GOT3 (cell line): Measurements from ENCODE around the gene CD28.
"Not testable (repeated sequence)": the region's sequence is repeated elsewhere in the genome, so short reads cannot be mapped to it uniquely, and the experiment has no call there.

Source experiments
- DNase-seq: peaks from one replicate; lab custom pipeline; 2025; ENCODE audit warnings: mixed read lengths; lab: John Stamatoyannopoulos, UW

The CD28 gene

DNA sequence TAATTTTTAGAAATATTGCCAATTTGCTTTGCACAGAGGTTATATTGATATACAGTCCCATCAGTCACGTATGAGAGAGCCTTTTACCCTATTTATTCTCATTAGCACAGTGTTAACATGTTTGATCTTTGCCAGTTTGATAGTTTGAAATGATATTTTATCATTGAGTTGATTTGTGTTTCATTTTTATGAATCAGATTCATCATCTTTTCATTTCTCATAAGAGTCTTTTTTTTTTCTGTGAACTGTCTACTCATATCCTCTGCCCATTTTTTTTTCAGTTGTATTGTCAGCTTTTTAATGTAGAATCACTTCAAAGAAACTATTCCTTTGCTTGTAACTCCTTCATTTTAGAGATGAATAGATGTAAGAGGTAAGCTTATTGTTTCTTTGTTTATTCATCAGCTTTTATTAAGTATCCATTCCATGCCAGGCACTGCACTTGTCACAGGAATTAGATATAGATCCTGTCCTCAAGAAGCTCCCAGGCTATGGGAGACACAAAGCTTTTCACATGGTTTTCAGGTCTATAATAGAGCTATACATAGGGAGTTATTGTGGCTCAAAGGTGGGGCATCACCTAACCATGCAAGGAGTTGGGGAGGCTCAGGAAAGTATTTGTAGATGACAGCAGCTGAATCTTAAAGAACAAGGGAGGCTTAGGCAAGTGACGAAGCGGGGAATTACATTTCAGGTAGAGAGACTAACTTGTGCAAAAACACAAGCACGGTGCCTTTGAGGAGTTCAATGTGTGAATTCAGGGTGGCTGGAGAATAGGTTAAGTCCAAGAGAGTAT lies 42.1 kb downstream of the CD28 start:
- DNase-seq: no peak

DNA sequence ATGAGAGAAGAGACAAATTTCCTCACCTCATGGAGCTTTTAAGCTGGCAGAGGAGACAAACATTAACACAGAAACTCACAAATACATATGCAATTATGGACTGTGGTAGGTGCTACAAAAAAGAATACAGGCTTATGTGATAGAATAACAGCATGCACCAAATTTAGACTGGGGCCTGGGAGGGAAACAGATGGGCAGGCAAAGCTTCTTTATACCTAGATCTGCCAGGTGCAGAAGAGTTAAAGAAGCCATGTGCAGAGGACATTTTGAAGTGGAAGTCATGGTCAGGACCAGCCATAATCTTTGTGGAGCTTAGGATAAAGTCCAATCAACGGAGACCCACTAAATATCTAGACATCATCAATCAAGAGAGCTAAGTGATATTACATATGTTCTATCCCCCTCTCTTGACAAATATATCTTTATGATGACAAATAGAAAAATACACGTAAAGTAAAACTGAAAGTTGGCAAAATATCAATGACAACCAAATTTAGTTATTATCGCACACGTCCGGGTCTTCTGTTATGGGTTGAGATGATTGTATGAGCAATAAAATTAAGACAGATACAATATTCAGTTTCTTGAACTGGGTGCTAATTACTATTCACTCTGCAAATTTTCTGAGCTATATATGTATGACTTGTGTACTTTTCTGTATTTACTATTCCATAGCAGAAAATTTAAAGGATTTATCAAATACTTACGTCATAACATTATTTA lies 44.1 kb downstream of the CD28 start:
- no peak for DNase-seq

DNA sequence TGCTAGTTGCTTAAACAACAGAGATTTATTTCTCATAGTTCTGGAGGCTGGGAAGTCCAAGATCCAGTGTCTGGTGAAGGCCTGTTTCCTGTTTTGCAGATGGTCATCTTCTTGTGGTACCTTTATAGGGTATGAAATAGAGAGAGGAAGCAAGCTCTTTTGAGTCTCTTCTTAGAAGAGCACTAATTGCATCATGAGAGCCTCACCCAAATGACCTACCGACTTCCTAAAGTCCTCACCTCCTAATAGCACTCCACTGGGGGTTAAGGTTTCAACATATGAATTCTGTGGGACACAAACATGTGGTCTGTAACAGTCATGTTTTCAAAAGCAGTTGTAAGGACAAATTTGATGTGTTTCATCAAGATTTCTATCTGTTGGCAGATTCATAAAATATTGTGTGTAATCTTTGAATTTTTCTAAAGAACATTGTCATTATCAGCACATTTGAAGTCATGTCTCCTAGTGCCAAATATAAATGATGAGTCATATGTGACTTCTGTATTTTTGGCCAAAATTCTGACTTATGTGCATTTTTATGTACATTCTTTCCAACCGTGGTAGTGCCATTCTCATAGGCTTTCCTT lies 45.3 kb downstream of the CD28 start:
- DNase-seq: no peak

DNA sequence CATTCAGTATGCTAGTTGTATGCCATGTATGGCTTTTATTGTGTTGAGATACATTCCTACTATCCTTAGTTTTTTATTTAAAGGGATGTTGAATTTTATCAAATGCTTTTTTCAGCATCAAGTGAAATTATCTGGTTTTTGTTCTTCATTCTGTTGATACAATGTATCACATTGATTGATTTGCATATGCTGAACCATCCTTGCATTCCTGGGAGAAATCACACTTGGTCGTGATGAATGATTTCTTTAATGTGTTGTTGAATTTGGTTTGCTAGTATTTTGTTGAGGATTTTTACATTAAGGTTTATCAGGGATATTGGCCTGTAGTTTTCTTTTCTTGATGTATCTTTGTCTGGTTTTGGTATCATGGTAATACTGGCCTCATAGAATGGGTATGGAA lies 49.7 kb downstream of the CD28 start:
- no peak for DNase-seq

DNA sequence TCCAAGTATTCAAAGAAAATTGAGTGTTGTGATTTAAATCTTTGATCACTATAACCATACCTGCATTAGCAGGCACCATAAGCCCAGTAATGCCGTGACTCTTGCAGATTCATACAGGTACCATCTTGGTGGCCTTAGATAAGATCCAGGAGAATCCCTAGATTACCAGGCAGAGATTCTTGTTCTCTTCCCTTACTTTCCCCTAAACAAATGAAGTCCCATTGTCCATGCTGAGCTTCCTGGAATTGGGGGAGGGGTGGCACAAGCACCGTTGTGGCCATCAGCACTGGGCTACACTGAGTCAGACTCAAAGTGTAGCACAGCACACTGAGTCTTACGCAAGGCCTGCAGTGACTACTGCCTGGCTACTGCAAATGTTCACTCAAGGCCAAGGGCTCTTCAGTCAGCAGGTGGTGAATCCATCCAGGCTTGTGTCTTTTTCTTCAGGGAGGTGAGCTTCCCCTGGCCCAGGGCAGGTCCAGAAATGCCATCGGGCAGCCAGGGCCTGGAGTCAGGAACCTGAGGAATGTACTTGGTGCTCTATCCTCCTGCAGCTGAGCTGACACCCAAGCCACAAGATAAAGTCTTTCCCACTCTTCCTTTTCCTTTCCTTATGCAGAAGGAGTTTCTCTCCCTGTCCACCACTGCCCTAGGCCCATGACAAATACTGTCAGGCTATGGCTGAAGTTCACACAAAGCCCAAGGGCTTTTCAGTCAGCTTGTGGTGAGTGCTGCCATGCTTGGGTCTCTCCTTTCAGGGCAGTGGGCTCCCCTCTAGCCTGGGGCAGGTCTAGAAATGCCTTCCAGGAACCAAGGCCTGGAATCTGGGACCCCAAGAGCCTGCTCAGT lies 52.6 kb downstream of the CD28 start:
- DNase-seq: no peak

DNA sequence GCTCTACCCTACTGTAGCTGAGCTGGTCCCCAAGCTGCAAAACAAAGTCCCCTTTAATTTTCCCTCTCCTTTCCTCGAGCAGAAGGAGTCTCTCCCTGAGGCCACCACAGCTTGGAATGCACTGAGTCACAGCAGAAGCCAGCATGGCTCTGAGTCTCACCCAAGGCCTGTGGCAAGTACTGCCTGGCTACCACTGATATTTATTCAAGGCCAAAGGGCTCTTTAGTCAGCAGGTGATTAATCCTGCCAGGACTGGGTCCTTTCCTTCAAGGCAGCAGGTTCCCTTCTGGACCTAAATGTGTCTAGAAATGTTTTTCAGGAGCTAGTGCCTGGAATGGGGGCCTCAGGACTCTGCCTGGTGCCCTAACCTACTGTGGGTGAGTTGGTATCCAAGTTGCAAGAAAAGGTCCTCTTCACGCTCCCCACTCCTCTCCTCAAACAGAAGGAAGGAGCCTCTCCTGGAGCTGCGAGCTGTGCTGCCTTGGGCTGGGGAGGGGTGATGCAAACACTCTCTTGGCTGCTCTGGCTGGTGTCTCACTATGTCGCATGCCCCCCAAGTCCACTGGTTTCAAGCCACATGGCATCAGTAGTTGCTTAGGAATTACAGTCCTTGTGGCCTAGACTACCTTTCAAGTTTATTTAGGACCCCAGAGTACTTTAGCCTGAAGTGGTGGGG lies 53.4 kb downstream of the CD28 start:
- DNase-seq: peak; percentile 28

DNA sequence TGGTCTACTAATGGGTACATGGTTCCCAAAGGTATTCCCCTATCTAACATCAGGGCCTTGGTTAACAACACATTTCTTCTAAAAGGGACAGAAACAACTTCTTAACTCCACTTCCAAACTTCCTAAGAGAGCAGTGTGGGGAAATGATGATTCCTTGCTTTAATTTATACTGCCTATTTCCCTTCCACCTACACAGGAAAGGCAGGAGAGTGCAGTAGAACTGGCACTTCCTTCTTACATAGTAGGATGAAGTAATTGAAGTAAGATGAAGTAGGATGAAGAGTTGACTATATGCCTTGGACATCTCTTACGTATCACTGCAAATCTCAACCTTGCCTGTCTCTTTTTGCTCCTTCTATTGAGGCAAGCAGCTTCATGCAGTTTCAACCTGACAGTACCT lies 54.7 kb downstream of the CD28 start:
- DNase-seq: no peak

DNA sequence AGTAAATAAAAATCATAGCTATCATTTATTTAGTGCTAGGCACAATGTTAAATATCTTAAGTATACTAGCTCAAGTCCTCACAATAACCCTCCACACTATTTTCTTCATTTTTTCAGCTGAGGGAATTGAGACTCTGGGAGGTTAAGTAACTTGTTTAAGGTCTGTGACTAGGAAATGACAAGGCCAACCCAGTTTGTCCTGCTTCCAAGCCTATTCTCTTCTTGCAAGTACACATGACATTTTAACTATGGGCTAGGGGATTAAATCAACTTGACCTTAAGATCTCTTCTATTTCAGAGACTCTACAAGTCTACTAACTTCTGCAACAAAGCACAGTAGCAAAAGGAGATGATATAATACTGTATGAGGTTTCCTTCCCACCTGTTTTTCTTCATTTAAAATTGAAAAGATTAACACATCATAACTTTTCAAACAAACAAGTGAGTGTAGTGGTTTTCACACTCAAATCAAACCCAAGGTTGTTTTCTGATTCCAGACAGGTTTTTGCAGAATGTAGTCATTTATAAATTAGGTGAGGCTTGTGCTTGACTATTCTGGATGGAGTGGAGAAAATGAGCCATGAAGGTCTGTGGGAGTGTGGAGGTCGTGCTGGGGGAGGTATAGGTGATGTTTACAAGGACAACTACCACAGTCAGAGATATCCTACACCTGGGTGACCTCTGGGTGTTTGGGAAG lies 57.0 kb downstream of the CD28 start:
- DNase-seq: no peak

DNA sequence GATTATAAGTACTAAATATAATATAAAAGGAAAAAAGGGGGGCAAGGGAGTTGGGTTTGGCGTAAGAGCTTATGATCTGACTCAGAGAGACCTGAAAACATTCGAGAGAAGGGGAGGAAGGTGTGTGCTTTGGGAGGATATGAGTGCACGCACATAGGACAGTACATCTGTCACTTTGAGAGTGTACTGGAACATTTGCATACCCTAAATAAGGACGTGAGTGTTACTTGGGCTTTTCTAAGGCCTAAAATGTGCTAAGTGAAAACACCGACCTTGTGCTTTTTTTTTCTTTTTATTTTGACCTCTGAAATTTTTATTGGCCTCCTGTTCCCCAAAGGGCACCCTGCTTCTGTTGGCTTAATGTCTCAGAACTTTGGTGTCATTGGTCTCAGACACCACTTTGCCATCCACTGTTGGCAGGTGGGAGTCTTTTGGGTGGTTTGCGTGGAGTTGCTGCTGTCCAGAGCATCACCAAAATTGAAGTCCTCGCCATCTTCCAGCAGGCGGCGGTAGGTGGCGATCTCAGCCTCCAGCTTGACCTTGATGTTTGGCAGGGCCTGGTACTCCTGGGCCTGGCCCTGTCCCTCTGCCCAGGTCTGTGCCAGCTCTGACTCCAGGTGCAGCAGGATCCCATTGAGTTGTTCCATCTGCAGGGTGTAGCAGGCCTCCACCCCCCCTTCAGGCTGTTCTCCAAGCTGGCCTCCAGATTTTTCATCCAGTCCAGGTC lies 57.7 kb downstream of the CD28 start:
- DNase-seq: no peak

DNA sequence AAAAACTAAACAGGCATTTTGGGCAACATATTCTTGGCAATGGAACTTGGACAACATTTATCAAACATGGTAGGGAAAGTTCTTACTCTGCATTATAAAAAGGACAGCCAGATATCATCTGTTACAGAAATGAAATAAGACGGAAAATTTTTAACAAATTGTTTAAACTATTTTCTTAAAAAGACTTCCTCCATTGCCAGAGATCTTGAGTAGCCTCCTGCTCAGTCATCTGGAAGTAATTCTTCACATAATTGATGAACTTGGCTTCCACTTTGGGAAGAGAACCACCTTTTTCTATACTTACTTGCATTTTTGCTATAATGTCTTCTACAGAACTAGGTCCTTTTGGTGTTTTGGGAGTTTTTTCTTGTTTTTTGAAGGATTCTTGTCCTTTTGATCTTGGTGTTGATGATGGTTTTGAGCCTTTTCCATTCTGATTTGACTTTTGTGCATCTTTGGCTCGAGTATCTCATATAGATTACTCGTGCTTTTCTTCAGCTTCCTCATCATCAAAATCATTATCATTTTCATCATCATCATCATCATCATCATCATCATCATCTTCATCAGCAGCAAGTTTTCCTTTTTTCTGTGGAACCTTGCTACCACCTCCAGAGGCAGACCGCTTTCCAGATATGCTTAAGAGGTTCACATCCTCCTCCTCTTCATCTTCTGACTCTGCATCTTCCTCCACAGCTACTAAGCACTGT lies 66.2 kb downstream of the CD28 start:
- DNase-seq: no peak

DNA sequence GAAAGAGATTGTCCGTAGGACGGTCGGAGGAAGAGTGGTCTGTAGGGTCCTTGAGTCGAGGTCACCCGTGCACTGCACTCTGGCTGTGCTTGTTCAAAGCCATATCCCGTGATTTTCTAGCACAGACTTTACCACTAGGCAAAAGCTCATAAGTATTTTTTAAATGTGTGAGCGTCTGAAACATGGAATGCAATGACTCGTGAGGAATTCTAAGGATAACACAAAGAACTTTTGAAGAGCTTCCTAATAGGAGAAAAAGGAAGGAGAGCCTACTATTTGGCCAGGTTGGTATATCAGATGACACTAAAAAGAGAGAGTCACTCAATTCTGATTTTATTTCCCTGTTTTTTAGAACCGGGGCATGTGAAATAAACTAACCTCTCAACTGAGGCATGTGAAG lies 68.3 kb downstream of the CD28 start:
- no peak for DNase-seq

DNA sequence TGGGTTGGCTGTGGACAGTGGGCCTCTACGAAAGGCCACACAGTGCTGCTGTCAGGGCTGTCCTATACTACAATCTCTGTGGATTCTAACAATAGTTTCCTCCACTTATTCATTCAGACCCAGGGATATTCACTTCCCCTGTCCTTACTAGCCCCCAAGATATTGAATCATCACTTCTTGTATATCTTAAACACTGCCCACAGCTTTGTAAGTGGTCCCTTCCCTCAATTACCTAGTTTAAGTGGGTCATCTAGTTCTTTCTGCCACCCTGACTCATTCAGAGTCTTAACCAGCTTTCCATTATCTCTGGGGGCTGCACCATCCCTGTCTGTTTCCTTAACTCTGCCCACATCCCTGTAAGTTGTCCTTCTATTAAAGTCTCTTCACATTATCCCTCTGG lies 69.2 kb downstream of the CD28 start:
- no peak for DNase-seq

DNA sequence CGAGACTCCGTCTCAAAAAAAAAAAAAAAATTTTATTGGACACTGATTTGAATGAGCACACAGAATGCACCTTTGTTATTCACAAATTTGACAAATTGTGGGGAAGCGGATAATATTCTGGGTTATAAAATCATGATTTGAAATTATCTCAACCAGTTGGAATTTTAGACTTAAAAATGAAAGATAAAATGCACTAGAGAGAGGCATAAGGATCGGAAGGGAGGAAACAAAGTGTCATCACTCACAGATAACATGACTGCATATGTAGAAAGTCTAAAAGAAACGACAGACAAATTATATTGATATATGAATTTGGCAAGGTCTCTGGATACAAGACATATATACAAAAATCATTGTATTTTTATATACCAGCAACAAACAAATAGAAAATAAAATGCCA lies 70.6 kb downstream of the CD28 start:
- DNase-seq: no peak

DNA sequence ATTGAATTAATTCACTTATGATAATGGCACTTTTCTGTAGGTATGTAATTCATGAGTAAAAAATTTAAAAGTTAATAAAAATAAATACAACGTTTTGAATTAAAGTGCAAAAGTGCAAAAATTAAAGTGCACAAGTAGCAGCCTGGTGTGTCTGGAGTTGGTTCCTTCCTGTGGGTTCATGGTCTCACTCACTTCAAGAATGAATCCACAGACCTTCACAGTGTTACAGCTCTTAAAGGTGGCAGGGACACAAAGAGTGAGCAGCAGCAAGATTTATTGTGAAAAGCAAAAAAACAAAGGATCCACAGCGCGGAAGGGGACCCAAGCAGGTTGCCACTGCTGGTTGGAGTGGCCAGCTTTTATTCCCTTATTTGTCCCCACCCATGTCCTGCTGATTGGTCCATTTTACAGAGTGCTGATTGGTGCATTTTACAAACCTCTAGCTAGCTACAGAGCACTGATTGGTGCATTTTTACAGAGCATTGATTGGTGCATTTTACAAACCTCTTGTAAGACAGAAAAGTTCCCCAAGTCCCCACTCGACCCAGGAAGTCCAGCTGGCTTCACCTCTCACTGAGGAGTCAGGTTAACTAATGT lies 73.1 kb downstream of the CD28 start:
- DNase-seq: not testable (repeated sequence)

DNA sequence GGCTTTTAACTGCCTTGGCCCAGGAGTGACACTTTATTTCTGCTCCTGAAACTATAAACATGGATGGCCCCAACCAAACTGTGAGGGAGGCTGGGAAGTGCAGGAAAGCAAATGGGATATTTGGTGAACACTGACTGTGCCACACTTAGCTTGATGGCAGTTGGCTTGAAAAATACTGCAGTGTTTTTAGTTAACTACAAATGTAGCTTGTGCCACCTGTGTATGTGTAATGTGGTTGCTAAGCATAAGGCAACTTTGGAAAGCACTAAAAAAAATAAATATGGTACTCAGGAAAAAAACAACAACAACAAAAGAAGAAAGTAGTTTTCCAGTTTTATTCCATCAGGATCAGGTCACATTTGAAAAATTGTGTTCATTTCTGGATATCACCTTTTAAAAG lies 73.8 kb downstream of the CD28 start:
- DNase-seq: no peak

DNA sequence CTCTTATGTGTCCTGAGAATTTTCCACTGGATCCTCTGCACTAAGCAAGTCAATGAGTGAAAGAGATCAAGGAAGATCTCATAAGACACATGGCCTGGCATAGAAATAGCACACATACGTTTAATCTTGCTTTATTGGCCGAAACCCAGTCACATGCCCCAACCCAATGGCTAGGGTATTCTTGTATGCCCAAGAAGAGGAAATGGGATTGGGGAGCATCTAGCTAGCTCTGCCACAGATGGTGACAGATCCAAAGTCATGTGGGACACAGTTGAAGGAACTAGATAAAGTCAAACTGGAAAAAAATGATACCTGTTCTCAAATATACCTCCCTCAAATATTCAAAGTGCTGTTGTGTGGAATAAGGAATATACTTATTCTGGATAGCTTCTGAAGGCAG lies 74.7 kb downstream of the CD28 start:
- DNase-seq: no peak

DNA sequence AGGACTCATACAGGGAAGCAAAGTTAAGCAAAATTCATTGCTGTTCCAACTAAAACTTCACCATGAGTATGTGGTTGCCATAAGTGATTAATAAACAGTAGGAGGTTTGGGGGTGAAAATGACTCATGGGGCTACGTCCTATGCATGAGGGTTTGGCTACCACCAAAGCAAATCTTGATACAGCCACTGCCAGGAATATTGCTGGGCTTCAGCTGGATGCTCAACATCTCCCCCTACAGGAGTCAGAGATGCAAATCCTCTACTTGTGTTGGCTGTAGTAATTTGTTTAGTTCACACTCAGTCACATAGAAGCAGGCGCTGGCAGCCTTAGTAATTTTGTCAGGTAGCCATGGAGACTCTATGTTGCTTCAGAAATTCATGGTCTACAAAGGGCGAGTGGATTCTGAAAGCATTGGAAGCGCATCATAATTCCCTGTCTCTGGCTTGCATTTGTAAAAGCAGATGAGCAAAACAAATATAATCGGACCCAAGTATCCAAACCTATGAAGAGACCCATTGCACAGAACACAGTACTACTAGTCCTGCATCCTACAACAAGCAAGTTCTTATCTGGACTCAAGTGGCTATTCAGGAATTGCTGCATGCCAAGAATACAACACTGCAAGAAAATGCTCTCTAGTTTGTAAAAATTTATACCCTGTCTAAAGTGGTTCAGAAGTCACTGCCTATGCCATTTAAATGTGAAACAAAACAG lies 76.0 kb downstream of the CD28 start:
- peak; percentile 4 for DNase-seq

DNA sequence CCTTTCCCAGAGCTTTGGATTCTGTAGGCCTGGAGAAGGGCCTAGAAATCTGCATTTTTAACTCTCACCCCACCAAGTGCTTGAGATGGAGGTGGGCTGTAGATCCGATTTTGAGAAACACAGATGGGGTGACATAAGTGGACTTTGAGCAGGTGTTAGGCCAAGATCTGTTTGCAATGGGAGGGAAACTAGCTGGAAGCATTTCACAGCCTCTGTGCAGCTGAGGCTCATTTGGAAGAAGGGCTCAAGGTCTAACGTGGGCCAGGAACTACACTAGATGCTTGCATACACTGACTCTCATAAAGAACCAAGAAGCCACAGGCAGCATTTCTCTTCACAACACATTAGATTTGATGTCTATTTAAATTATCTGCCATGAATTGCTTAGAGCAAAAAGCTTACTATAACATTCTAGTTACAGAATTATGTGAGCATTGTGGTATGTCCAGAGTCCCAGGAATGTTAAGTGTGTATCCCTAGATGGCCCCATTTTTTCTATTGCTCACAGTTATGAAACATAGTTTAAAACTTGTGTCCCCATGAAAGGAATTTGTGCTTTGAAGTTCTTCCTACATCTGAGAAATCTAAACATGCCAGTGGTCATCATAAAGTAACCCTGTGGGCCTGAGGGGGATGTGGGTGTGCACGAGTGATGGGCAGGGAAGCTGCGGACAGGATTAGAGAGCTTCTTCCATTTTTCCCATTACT lies 77.2 kb downstream of the CD28 start:
- DNase-seq: no peak
